Chondrocyte (in vitro differentiated cells): ENCODE results near the gene ASRGL1. TPM values are rescaled to one million over a fixed set of nuclear protein-coding genes. Genes with fewer than 3 reads are reported as not detected.

ENCODE experiments used
- DNase-seq: peaks from one replicate; pipeline ENCODE4 v3.0.0; 2021; ENCODE audit warnings: mixed read lengths, low spot score
- H3K27ac Mint-ChIP-seq: one replicate; pipeline ENCODE4 v1.8.0; 2021; ENCODE audit warnings: mild to moderate bottlenecking, moderate library complexity, mixed read lengths; ENCODE audit not compliant: unreplicated experiment
- H3K27me3 Mint-ChIP-seq: 2 replicates; pipeline ENCODE4 v1.8.0; 2021; ENCODE audit warnings: low read depth, mixed read lengths
- H3K36me3 Mint-ChIP-seq: 2 replicates; pipeline ENCODE4 v1.8.0; 2021; ENCODE audit warnings: low read depth, mixed read lengths
- H3K4me1 Mint-ChIP-seq: 2 replicates; pipeline ENCODE4 v1.8.0; 2021; ENCODE audit warnings: low read depth, mild to moderate bottlenecking, mixed read lengths
- H3K4me3 Mint-ChIP-seq: one replicate; pipeline ENCODE4 v1.8.0; 2021; ENCODE audit warnings: mild to moderate bottlenecking, moderate library complexity, mixed read lengths; ENCODE audit not compliant: unreplicated experiment
- H3K9me3 Mint-ChIP-seq: 2 replicates; pipeline ENCODE4 v1.8.0; 2021; ENCODE audit warnings: low read depth, mixed read lengths
- CTCF ChIP-seq: fragments of 200-600 bp; sonication (generic); IDR thresholded peaks from 2 replicates; pipeline ENCODE4 v1.5.0; 2021; ENCODE audit warnings: antibody characterized with exemption, mild to moderate bottlenecking, moderate library complexity
- total RNA-seq: library from RNA; stranded (reverse); gene quantifications from 3 replicates; pipeline ENCODE4 v1.2.1, GENCODE V29; 2021

ASRGL1 gene
- total RNA-seq, 1 donor from 2014 or later, result 6.0 TPM

DNA sequence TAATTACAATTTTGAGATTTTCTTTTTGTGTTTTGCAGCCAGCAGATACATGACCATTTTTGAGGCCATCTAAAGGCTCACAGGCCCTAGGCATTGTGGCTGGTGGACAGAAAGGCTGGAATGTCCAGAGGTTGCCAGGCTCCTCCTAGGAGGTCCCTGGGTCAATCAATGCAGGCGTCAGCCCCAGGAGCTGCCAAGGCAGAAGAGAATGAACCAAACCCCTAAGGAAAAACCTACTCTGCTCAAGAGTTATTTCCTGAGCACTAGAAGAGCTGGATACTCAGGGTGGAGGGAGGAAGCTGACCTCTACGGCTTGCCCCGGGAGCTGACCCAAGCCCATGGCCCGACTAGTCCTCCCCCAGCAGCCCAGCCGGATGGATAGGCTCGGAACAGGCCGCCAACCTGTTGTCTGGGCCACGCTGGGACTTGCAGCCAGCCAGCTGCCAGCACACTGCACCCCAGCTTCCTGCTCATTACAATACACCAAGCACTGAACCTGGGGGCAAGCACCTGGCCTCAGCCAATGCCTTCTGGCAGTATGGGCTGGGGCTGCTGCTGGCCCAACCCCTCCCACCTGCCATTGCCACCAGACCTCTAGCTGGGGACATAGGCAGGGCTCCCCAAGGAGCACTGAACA is 75.9 kb downstream of the ASRGL1 start:
- Mint-ChIP-seq H3K4me3 (no peak overlapping the region), H3K9me3 (no peaks in the 10 kb centered on the region), H3K27ac (no peak overlapping the region), H3K4me1 (no peaks in the 10 kb centered on the region), H3K36me3 (no peaks in the 10 kb centered on the region), H3K27me3 (peaks cover 2% of the 10 kb centered on the region)
- TF ChIP-seq CTCF, result no peak
- DNase-seq, result no peak

DNA sequence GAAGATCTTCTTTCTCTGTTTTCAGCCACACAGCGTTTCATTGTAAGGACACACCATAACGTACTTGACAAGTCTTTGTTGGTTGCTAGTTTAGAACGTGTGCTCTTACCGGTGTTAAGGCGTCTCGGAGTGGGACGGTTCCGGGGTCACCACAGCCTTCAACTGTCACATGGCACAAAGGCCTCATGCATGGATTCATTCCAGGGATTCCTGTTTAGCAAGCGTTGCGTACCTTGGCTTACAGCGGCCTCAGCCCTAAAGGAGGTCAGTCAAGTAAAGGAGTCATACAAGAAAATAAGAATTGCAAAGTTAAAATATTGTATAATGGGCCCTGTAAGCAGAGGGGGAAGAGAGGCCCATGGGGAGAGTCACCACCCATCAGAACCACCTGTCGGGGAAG is 79.3 kb downstream of the ASRGL1 start:
- H3K4me3 Mint-ChIP-seq, result no peak overlapping the region
- TF ChIP-seq CTCF, result no peak
- H3K4me1 Mint-ChIP-seq, result peaks cover 4% of the 10 kb centered on the region
- H3K27me3 Mint-ChIP-seq, result peaks cover 2% of the 10 kb centered on the region
- H3K9me3 Mint-ChIP-seq, result no peaks in the 10 kb centered on the region
- H3K27ac Mint-ChIP-seq, result no peak overlapping the region
- no peak for DNase-seq
- no peaks in the 10 kb centered on the region for H3K36me3 Mint-ChIP-seq

DNA sequence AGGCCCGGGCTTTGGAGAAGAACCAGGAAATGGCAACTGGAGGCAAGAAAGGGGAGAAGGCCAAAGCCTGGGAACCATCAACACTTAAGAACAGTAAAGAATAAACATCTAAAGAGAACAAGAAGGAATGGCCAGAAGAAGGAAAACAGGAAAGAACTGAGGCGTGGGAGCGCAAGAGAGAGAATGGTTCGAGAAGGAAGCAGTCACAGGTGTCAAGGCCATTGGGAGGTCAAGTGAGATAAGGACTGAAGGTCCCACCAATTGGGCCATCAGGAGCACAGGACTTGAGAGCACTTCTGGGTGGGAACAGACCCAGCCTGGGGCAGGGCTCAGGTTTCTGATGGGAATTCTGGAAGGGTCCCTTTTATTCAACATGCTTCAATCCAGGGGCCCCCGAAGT is 80.9 kb downstream of the ASRGL1 start:
- Mint-ChIP-seq H3K4me1 (peaks cover 4% of the 10 kb centered on the region), H3K36me3 (no peaks in the 10 kb centered on the region), H3K27ac (no peak overlapping the region)

GRCh38 chr11:62418733-62419132 is 81.5 kb downstream of the ASRGL1 start, which contains the start of gene SCGB1A1:
TSS of gene SCGB1A1 (plus strand) at chr11:62419033. CDS start at chr11:62419096, 63 bp downstream.
- no peaks in the 10 kb centered on the region for H3K9me3 Mint-ChIP-seq
- H3K4me1 Mint-ChIP-seq, result peaks cover 4% of the 10 kb centered on the region
- no peak for DNase-seq
- no peak within 1 kb of the TSS for H3K4me3 Mint-ChIP-seq
- H3K27ac Mint-ChIP-seq, result no peak within 1 kb of the TSS
- no peaks in the 10 kb centered on the region for H3K36me3 Mint-ChIP-seq
- no peak for TF ChIP-seq CTCF
- H3K27me3 Mint-ChIP-seq, result peaks cover 2% of the 10 kb centered on the region

More for the DNA sequence above, 80.9 kb downstream of the ASRGL1 start:
- DNase-seq, result no peak
- H3K9me3 Mint-ChIP-seq, result no peaks in the 10 kb centered on the region
- H3K27me3 Mint-ChIP-seq, result peaks cover 2% of the 10 kb centered on the region
- no peak overlapping the region for H3K4me3 Mint-ChIP-seq
- no peak for TF ChIP-seq CTCF

DNA sequence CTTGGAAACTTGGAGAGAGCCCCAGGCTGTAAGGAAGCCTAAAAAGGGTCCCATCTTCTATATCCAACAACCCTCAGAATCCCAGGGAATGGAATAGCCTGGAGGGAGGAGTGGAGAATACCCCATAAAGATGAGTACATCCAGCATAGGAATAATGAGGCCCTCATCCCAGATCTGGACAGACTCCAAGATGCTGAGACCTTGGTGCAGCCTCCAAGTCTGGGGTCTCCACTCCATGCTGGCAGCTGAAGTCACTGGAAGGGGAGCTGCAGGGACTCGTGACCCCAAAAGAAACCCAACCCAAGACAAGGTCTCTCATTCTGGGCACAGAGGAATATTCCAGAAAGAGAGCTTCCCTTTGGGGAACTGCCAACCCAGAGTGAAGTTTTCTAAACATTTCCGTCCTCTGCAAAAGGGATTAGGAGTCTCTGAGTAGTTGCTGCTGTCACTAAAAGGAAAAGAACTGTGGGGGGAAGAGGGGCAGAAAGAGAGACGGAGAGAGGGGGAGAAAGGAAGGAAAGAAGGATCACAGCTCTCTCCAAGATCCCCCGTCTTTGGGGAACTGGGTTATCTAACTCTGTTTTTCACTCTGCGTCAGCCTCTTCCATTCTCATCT is 82.2 kb downstream of the ASRGL1 start:
- no peak overlapping the region for H3K27ac Mint-ChIP-seq
- no peak for DNase-seq

More for the DNA sequence above, 82.2 kb downstream of the ASRGL1 start:
- Mint-ChIP-seq H3K27me3 (peaks cover 2% of the 10 kb centered on the region), H3K9me3 (no peaks in the 10 kb centered on the region), H3K4me3 (no peak overlapping the region), H3K36me3 (no peaks in the 10 kb centered on the region), H3K4me1 (peaks cover 4% of the 10 kb centered on the region)
- TF ChIP-seq CTCF, result no peak
